IMR-90 (cell line): ENCODE measurements around the gene SLC35F3.

ENCODE experiments used
- CEBPB ChIP-seq: IDR thresholded peaks from 2 replicates; pipeline ENCODE4 v1.6.1; 2012; ENCODE audit warnings: low read depth, low read length, improper control_type of control experiment
- CHD1 ChIP-seq: IDR thresholded peaks from 2 replicates; pipeline ENCODE4 v1.6.1; 2012; ENCODE audit warnings: low read depth, low read length, improper control_type of control experiment
- MXI1 ChIP-seq: IDR thresholded peaks from 2 replicates; pipeline ENCODE4 v1.6.1; 2012; ENCODE audit warnings: low read depth, mild to moderate bottlenecking, low read length, moderate library complexity, borderline replicate concordance
- POLR2A ChIP-seq: IDR thresholded peaks from 2 replicates; pipeline ENCODE4 v1.6.1; 2012; ENCODE audit warnings: mild to moderate bottlenecking, low read depth, low read length
- RAD21 ChIP-seq: IDR thresholded peaks from 2 replicates; pipeline ENCODE4 v1.6.1; 2012; ENCODE audit warnings: low read length, improper control_type of control experiment
- RFX5 ChIP-seq: IDR thresholded peaks from 2 replicates; pipeline ENCODE4 v1.8.0; 2012; ENCODE audit warnings: low read depth, mild to moderate bottlenecking, low read length, moderate library complexity
- SMC3 ChIP-seq: fragments of 150-350 bp; IDR thresholded peaks from 2 replicates; pipeline ENCODE4 v1.6.1; 2016; ENCODE audit warnings: low read depth, mild to moderate bottlenecking, antibody characterized with exemption, low read length, moderate library complexity
- TF ChIP-seq, protein P1 (sequence below): conservative IDR thresholded peaks from 2 replicates; pipeline ENCODE4 v1.5.1; 2012; ENCODE audit warnings: mild to moderate bottlenecking, low read depth, low read length, improper control_type of control experiment
- TF ChIP-seq, protein P2 (sequence below): fragments of 150-350 bp; IDR thresholded peaks from 2 replicates; pipeline ENCODE4 v1.6.1; 2017; ENCODE audit warnings: mild to moderate bottlenecking, antibody characterized with exemption, low read length, low read depth

DNA sequence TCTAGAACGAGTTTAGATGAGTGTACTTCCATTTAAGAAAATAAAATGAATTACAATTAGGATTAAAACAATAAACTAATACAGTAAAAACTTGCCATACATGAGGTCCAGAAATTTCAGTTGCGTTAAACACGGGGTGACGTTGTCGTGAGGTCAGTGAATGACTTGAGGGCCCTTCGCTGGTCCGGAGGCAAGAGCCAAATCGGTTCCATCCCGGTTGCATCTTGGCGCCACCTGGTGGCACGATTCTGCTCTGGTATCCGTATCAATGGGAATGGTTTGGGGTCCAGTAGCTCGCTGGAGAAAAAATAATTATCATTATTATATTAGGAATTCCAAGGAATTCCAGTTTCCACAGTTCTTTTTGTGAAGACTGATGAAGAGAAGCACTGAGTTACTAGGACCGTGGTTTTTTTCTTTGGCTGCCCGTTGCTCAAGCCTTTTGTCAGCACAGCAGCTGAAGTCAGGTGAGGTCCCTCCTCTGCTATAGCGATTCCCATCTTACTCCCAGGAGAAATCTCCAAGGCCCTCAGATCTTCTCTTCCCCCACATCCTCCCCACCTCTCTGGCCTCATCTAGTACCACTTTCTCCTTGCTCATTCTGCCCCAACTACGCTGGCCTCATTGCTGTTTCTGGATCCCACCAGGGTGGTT, 161.4 kb downstream of the SLC35F3 start:
- TF ChIP-seq, protein P1, sequence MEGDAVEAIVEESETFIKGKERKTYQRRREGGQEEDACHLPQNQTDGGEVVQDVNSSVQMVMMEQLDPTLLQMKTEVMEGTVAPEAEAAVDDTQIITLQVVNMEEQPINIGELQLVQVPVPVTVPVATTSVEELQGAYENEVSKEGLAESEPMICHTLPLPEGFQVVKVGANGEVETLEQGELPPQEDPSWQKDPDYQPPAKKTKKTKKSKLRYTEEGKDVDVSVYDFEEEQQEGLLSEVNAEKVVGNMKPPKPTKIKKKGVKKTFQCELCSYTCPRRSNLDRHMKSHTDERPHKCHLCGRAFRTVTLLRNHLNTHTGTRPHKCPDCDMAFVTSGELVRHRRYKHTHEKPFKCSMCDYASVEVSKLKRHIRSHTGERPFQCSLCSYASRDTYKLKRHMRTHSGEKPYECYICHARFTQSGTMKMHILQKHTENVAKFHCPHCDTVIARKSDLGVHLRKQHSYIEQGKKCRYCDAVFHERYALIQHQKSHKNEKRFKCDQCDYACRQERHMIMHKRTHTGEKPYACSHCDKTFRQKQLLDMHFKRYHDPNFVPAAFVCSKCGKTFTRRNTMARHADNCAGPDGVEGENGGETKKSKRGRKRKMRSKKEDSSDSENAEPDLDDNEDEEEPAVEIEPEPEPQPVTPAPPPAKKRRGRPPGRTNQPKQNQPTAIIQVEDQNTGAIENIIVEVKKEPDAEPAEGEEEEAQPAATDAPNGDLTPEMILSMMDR = peak; percentile 67
- TF ChIP-seq POLR2A = no peak
- peak; percentile 76 for TF ChIP-seq SMC3
- TF ChIP-seq CEBPB = no peak
- TF ChIP-seq, protein P2, sequence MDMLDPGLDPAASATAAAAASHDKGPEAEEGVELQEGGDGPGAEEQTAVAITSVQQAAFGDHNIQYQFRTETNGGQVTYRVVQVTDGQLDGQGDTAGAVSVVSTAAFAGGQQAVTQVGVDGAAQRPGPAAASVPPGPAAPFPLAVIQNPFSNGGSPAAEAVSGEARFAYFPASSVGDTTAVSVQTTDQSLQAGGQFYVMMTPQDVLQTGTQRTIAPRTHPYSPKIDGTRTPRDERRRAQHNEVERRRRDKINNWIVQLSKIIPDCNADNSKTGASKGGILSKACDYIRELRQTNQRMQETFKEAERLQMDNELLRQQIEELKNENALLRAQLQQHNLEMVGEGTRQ = no peak
- TF ChIP-seq RAD21 = peak; percentile 58
- no peak for TF ChIP-seq CHD1
- TF ChIP-seq RFX5 = no peak
- no peak for TF ChIP-seq MXI1
